Prostate gland (tissue), 2 donors: ENCODE measurements around the gene DYNC1I1. TPM values are rescaled to one million over a fixed set of nuclear protein-coding genes. Genes with fewer than 3 reads are reported as not detected.

Experiments used
- DNase-seq: peaks from one replicate; pipeline ENCODE4 v3.0.0-alpha.2; 2019; ENCODE audit warnings: low spot score
- H3K27ac ChIP-seq, 2 donors: fragments of 200-600 bp; sonication (generic); 2 replicates each; pipeline ENCODE4 v1.5.1; 2017 to 2019
- H3K27me3 ChIP-seq: fragments of 200-600 bp; sonication (generic); replicated peaks from 2 replicates; pipeline ENCODE4 v1.5.1; 2019; ENCODE audit not compliant: insufficient read depth
- H3K36me3 ChIP-seq, 2 donors: fragments of 200-600 bp; sonication (generic); 1 replicate in 1 of 2; 2 replicates in 1 of 2; pipeline versions ENCODE4 v1.5.1 to v1.8.1; 2017 to 2019
- H3K4me1 ChIP-seq: fragments of 200-600 bp; sonication (generic); replicated peaks from 2 replicates; pipeline ENCODE4 v1.5.1; 2019
- H3K4me3 ChIP-seq, 2 donors: fragments of 200-600 bp; sonication (generic); 2 replicates each; pipeline ENCODE4 v1.5.1; 2017 to 2019
- H3K9me3 ChIP-seq: fragments of 200-600 bp; sonication (generic); 2 replicates; pipeline ENCODE4 v1.5.1; 2017
- CTCF ChIP-seq, 4 experiments: fragments of 200-600 bp in 2 of 4; fragments of 450-650 bp in 2 of 4; sonication (generic) in 2 of 4; IDR thresholded peaks; 1 replicate in 3 of 4; 2 replicates in 1 of 4; pipeline ENCODE4 v1.5.1; 2016 to 2019; ENCODE audit warnings: antibody characterized with exemption in 4 of 4, mild to moderate bottlenecking in 2 of 4, moderate library complexity in 2 of 4
- POLR2A ChIP-seq: fragments of 450-650 bp; IDR thresholded peaks from one replicate; pipeline ENCODE4 v1.6.1; 2016; ENCODE audit warnings: antibody characterized with exemption, mild to moderate bottlenecking
- POLR2AphosphoS5 ChIP-seq: sonication (generic); formaldehyde crosslinking; IDR thresholded peaks from one replicate; pipeline ENCODE4 v1.6.1; 2017; ENCODE audit warnings: antibody characterized with exemption
- WGBS: methylation state at CpG from one replicate; pipeline ENCODE4 v1.1.5; 2018; 5-methylcytosine and 5-hydroxymethylcytosine counted together
- intact Hi-C: fragments of 100-400 bp; cut with DNase I; formaldehyde crosslinking; loops from one replicate; pipeline ENCODE4 v1.14.2; 2022
- total RNA-seq, 2 donors: library from RNA; depleted of rRNA; stranded (reverse); fragments of >200 nt; gene quantifications; one replicate each; pipeline ENCODE4 v1.1.0, GENCODE V29; 2016

Gene DYNC1I1
- total RNA-seq, 2 donors from 2014 or later, result 4.4 to 5.1 TPM

DNA sequence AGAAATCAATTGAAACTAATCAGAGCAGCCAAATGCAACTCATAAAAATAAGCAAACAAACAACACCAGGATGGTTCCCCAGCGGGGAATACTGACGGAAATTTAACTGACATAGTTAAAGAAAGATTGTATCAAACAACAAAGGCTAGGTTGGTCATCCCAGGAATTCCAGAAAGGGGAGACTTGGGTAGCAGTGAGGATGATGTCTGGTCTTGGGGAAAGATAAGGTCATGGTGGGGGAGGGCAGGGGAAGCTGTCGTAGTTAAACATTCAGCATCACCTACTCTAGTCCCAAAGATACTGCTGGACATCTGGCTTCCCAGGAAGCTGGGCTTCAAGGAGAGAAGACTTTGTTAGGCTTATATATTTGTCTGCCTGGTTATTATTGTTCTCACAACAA is 50.4 kb downstream of the DYNC1I1 start:
- intact Hi-C loops, result no loop called here
- Histone ChIP-seq H3K27ac (no peak overlapping the region), H3K27me3 (no peaks in the 10 kb centered on the region), H3K4me3 (no peak overlapping the region), H3K36me3 (no peaks in the 10 kb centered on the region), H3K9me3 (no peaks in the 10 kb centered on the region), H3K4me1 (no peaks in the 10 kb centered on the region)
- DNase-seq, result no peak
- WGBS, result 79% methylated on average over 3 of the region's 3 CpGs
- TF ChIP-seq POLR2AphosphoS5, result no peak
- no peak for TF ChIP-seq POLR2A
- TF ChIP-seq CTCF (IDR thresholded peaks at IDR 0.05), result no peak

- H3K27ac ChIP-seq, result no peak overlapping the region
- no peaks in the 10 kb centered on the region for H3K27me3 ChIP-seq
- no peaks in the 10 kb centered on the region for H3K36me3 ChIP-seq
- no peaks in the 10 kb centered on the region for H3K4me1 ChIP-seq
- TF ChIP-seq POLR2A (no peak), CTCF (IDR thresholded peaks at IDR 0.05) (no peak), POLR2AphosphoS5 (no peak)
- DNase-seq, result no peak
- intact Hi-C loops, result no loop called here
- H3K4me3 ChIP-seq, result no peak overlapping the region
- no peaks in the 10 kb centered on the region for H3K9me3 ChIP-seq
- WGBS, result 83% methylated on average over 5 of the region's 5 CpGs
Observed at GRCh38 chr7:95824616-95825015, 52.3 kb downstream of the DYNC1I1 start.

DNA sequence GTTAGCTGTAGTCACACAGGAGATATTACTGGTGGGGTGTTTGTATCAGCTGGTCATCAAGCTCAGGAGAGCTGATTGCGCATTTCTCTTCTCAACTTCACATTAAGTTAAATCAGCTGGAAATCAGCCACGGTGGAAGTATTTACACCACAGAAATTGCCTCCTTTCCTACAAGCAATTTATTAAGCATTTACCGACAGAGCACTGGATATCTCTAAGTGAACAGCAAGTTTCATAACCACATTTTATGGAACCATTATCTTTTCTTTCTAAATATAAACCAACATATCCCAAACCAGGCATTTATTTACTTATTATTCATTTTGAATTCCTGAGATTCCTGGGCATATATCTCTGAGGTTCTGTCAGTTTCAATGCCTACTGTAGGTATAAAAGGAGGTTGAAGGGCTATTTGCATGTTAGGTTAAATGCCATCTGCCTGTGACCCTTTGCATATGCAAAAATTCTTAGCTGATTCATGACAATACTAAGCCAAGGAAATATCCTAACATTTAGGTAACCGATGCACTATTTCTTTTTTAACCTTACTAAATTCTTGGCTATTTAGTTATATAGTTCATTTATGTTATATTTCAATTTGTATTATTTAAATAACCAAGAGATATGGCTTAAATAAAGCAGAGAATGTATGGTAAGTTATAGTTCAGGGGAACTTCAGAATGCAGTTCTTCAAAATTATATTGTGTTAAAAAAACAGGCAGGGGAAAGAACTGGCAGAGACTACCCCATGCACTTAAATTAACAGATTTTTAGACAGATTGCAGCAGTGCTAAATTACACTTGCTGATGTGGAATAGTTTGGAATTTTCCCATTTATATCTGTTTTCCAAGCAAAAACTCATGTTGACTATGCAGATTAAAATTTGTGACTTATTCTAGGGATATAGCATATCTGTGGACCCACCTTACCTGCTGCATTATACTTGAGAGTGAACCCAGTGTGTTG is 56.8 kb downstream of the DYNC1I1 start:
- Histone ChIP-seq H3K27ac (no peak overlapping the region), H3K9me3 (no peaks in the 10 kb centered on the region), H3K4me3 (no peak overlapping the region), H3K27me3 (no peaks in the 10 kb centered on the region), H3K4me1 (no peaks in the 10 kb centered on the region), H3K36me3 (no peaks in the 10 kb centered on the region)
- intact Hi-C loops, result no loop called here
- 72% methylated on average over 4 of the region's 4 CpGs for WGBS
- no peak for DNase-seq
- TF ChIP-seq POLR2AphosphoS5 (no peak), CTCF (IDR thresholded peaks at IDR 0.05) (no peak), POLR2A (no peak)

DNA sequence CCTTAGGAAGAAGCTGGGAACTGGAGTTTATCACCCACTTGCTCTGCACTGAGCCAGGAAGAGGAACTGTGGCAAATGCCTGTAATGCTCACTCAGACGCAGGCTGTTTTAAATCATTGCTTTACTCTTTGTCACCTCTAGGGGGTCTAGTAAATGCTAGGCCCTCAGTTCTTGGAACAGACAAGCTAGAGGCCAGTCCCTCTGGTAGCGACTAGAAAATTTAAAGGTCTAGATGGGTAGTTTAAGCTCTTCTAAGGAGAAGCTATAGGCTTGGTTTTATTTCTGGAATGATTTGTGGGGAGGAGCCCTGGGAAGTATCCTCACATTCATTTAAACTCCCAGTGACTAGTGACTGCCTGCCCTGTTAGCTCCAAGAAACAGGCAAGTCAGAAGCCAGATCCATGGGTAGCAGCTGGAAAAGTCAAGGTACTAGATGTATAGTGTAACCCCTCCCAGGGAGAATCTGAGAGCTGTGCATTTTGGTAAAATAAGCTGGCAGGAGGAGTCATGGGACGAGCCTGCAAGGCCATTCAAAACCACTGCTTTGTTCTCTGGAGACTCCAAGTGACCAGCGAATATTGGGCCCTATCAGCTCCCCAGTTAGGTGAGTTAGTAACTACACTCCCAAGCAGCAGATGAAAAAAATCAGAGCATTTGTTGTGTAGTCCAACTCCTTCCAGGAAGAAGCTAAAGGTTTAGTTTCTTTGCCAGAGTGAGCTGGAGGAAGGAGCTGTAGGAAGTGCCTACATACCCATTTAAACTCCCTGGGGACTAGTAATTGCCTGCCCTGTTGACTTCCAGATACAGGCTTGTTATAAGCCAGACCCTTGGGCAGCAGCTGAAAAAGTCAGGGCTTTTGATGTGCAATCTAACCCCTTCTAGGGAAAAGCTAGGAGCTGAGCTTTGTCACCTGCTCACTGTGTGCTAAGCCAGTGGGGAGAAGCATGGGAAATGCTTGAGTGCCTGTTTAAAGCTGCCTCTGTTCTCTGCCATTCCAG is 68.9 kb downstream of the DYNC1I1 start:
- 86% methylated on average over 4 of the region's 4 CpGs for WGBS
- Histone ChIP-seq H3K4me1 (no peaks in the 10 kb centered on the region), H3K36me3 (no peaks in the 10 kb centered on the region), H3K27ac (no peak overlapping the region), H3K4me3 (no peak overlapping the region), H3K9me3 (no peaks in the 10 kb centered on the region), H3K27me3 (no peaks in the 10 kb centered on the region)
- intact Hi-C loops, result no loop called here
- TF ChIP-seq POLR2A, result no peak
- TF ChIP-seq POLR2AphosphoS5, result no peak
- TF ChIP-seq CTCF (IDR thresholded peaks at IDR 0.05), result peak in 1 of 4 experiments; percentile 17
- no peak for DNase-seq
